Ovary (tissue), 9 donors: ENCODE results near the gene OR2L8. TPM values are rescaled to one million over a fixed set of nuclear protein-coding genes. Genes with fewer than 3 reads are reported as not detected.

ENCODE experiments used
- DNase-seq, 5 donors: peaks; one replicate each; pipeline ENCODE4 v3.0.0-alpha.2; 2019 to 2020
- H3K27ac ChIP-seq, 2 donors: fragments of 200-600 bp; one replicate each; pipeline versions ENCODE4 v1.5.1 to v1.8.0; 2019 to 2022
- H3K27me3 ChIP-seq: fragments of 200-600 bp; one replicate; pipeline ENCODE4 v1.8.0; 2022
- H3K36me3 ChIP-seq: fragments of 200-600 bp; sonication (generic); one replicate; pipeline ENCODE4 v1.5.1; 2019
- H3K4me1 ChIP-seq: one replicate; pipeline ENCODE4 v1.8.1; 2013; ENCODE audit warnings: mild to moderate bottlenecking, moderate library complexity; ENCODE audit not compliant: insufficient read depth
- H3K4me3 ChIP-seq: fragments of 200-600 bp; sonication (generic); one replicate; pipeline ENCODE4 v1.5.1; 2017
- H3K9me3 ChIP-seq, 2 donors: fragments of 200-600 bp in 1 of 2; sonication (generic) in 1 of 2; one replicate each; pipeline versions ENCODE4 v1.5.1 to v1.8.1; 2013 to 2019; ENCODE audit warnings: mild to moderate bottlenecking in 1 of 2, moderate library complexity in 1 of 2
- EP300 ChIP-seq: sonication (generic); formaldehyde crosslinking; IDR thresholded peaks from one replicate; pipeline ENCODE4 v1.6.1; 2017; ENCODE audit warnings: antibody characterized with exemption
- POLR2A ChIP-seq: fragments of 450-650 bp; IDR thresholded peaks from one replicate; pipeline ENCODE4 v1.6.1; 2017; ENCODE audit warnings: antibody characterized with exemption, mild to moderate bottlenecking, moderate library complexity
- WGBS, 3 donors: extraction: QIAGEN DNeasy Blood & Tissue Kit in 1 of 3; methylation state at CpG; one replicate each; pipeline versions ENCODE4 v1.1.5 to v1.1.7; 2013 to 2017; 5-methylcytosine and 5-hydroxymethylcytosine counted together
- intact Hi-C, 4 donors: fragments of 100-400 bp; cut with DNase I; formaldehyde crosslinking; loops; one replicate each; pipeline versions ENCODE4 v1.11.0 to v1.15.1; 2022 to 2023
- polyA plus RNA-seq, 2 donors: library from polyadenylated mRNA; stranded (reverse); fragments of 200-250 nt in 1 of 2; fragments of 350-450 nt in 1 of 2; fragmentation: Illumina TruSeq in 1 of 2; extraction: RNeasy Lipid Tissue Mini Kit (QIAGEN cat#74804) in 1 of 2; gene quantifications; one replicate each; pipeline ENCODE4 v1.2.3, GENCODE V29; 2013 to 2014
- small RNA-seq: library from RNA; depleted of rRNA; stranded (forward); fragments of <200 nt; gene quantifications from one replicate; pipeline ENCODE3, GENCODE V24; 2016
- total RNA-seq, 7 donors: library from RNA; depleted of rRNA in 2 of 7; stranded (reverse); fragments of >200 nt in 2 of 7; fragmentation: NEBNext Ultra II Directional in 3 of 7; extraction: Animal tissue kit (Norgen Biotek cat#: 25700) in 3 of 7; gene quantifications; one replicate each; pipeline versions ENCODE4 v1.1.0 to v1.2.4, GENCODE V29; 2016 to 2023
- TF ChIP-seq, protein P1 (sequence below), 3 donors: fragments of 450-650 bp in 2 of 3; fragments of 200-600 bp in 1 of 3; IDR thresholded peaks; one replicate each; pipeline versions ENCODE4 v1.5.1 to v1.8.0; 2016 to 2022; ENCODE audit warnings: antibody characterized with exemption in 3 of 3, mild to moderate bottlenecking in 1 of 3
- donor health status: DM: no; HTN: no; CAD: no; lungs with moderate emphysema.
- donor health status: DM: no; HTN: no; CAD: no.
- donor health status: Bipolar disorder and iron deficiency.
- donor health status: DM: yes; HTN: yes; CAD: no.
- donor health status: DM: no; HTN: no; CAD: no.
- donor health status: DM: yes; HTN: yes; CAD: no.

Gene OR2L8
- total and polyA plus RNA-seq, 9 donors, result 0.34 TPM; not detected in 8

- no peak overlapping the region for H3K4me3 ChIP-seq
- intact Hi-C loops, result no loop called here
- no peaks in the 10 kb centered on the region for H3K4me1 ChIP-seq
- DNase-seq, result no peak
- WGBS, 3 donors, result 56 to 63% (median 61%) methylated on average over 2 of the region's 2 CpGs
- H3K27ac ChIP-seq, result no peak overlapping the region
- no peaks in the 10 kb centered on the region for H3K9me3 ChIP-seq
- H3K36me3 ChIP-seq, result no peaks in the 10 kb centered on the region
- H3K27me3 ChIP-seq, result no peaks in the 10 kb centered on the region
- TF ChIP-seq POLR2A (no peak), EP300 (no peak)
- TF ChIP-seq, protein P1, sequence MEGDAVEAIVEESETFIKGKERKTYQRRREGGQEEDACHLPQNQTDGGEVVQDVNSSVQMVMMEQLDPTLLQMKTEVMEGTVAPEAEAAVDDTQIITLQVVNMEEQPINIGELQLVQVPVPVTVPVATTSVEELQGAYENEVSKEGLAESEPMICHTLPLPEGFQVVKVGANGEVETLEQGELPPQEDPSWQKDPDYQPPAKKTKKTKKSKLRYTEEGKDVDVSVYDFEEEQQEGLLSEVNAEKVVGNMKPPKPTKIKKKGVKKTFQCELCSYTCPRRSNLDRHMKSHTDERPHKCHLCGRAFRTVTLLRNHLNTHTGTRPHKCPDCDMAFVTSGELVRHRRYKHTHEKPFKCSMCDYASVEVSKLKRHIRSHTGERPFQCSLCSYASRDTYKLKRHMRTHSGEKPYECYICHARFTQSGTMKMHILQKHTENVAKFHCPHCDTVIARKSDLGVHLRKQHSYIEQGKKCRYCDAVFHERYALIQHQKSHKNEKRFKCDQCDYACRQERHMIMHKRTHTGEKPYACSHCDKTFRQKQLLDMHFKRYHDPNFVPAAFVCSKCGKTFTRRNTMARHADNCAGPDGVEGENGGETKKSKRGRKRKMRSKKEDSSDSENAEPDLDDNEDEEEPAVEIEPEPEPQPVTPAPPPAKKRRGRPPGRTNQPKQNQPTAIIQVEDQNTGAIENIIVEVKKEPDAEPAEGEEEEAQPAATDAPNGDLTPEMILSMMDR (IDR thresholded peaks at IDR 0.05), result no peak
These were observed 44.3 kb downstream of the OR2L8 start for GRCh38 chr1:247992986-247993385.

GRCh38 chr1:247998811-247999210 is 50.2 kb downstream of the OR2L8 start:
- no peak for TF ChIP-seq EP300
- no peak for TF ChIP-seq POLR2A
- TF ChIP-seq, protein P1 (IDR thresholded peaks at IDR 0.05), result no peak
- 31 to 50% (median 37%) methylated on average over 2 of the region's 2 CpGs for WGBS, 3 donors
- Histone ChIP-seq H3K27ac (no peak overlapping the region), H3K4me3 (no peak overlapping the region), H3K27me3 (no peaks in the 10 kb centered on the region), H3K4me1 (no peaks in the 10 kb centered on the region), H3K36me3 (no peaks in the 10 kb centered on the region), H3K9me3 (no peaks in the 10 kb centered on the region)
- intact Hi-C loops, result no loop called here
- no peak for DNase-seq

Small RNA genes lying within 50 kb of the gene (small RNA-seq; reads per million reads assigned to genes)
- not detected for gene RF00019

Other genes starting within 250 kb of the OR2L8 start
- gene OR6F1, start 232.2 kb upstream of the OR2L8 start, total RNA-seq, result not detected
- not detected for gene OR6F1, start 232.2 kb upstream of the OR2L8 start, polyA plus RNA-seq
- gene OR14K1, start 210.2 kb upstream of the OR2L8 start, total RNA-seq, result not detected
- not detected for gene OR14K1, start 210.2 kb upstream of the OR2L8 start, polyA plus RNA-seq
- gene OR14A2, start 200.7 kb upstream of the OR2L8 start, total RNA-seq, result not detected
- not detected for gene OR14A2, start 200.7 kb upstream of the OR2L8 start, polyA plus RNA-seq
- gene OR1C1, start 188.3 kb upstream of the OR2L8 start, total RNA-seq, result not detected
- not detected for gene OR1C1, start 188.3 kb upstream of the OR2L8 start, polyA plus RNA-seq
- not detected for gene OR14A16, start 124.7 kb upstream of the OR2L8 start, total RNA-seq
- gene OR14A16, start 124.7 kb upstream of the OR2L8 start, polyA plus RNA-seq, result not detected
- not detected for gene OR11L1, start 107.0 kb upstream of the OR2L8 start, total RNA-seq
- gene OR11L1, start 107.0 kb upstream of the OR2L8 start, polyA plus RNA-seq, result not detected
- 1 to 10 TPM in 1 of 7 donors, under 1 TPM in 6; 0.13 to 3.2 (median 0.41) TPM for gene TRIM58, start 91.7 kb upstream of the OR2L8 start, total RNA-seq
- gene TRIM58, start 91.7 kb upstream of the OR2L8 start, polyA plus RNA-seq, result under 1 TPM; 0.13 to 0.35 TPM
- gene OR2W3, start 53.3 kb upstream of the OR2L8 start, total RNA-seq, result under 1 TPM in 2 of 7 donors, not detected in 5; 0.25 to 0.46 TPM
- gene OR2W3, start 53.3 kb upstream of the OR2L8 start, polyA plus RNA-seq, result under 1 TPM in 1 of 2 donors, not detected in 1; 0.22 TPM
- gene OR2T8, start 28.6 kb upstream of the OR2L8 start, total RNA-seq, result not detected
- not detected for gene OR2T8, start 28.6 kb upstream of the OR2L8 start, polyA plus RNA-seq
- gene OR2AJ1, start 24.0 kb upstream of the OR2L8 start, total RNA-seq, result not detected
- not detected for gene OR2AJ1, start 24.0 kb upstream of the OR2L8 start, polyA plus RNA-seq
- gene OR2AK2, start 16.4 kb downstream of the OR2L8 start, total RNA-seq, result under 1 TPM in 2 of 7 donors, not detected in 5; 0.36 to 0.80 TPM
- not detected for gene OR2AK2, start 16.4 kb downstream of the OR2L8 start, polyA plus RNA-seq
- gene OR2L5, start 64.8 kb downstream of the OR2L8 start, total RNA-seq, result under 1 TPM in 1 of 7 donors, not detected in 6; 0.23 TPM
- gene OR2L5, start 64.8 kb downstream of the OR2L8 start, polyA plus RNA-seq, result not detected
- under 1 TPM in 5 of 7 donors, not detected in 2; 0.08 to 0.69 (median 0.17) TPM for gene OR2L2, start 81.2 kb downstream of the OR2L8 start, total RNA-seq
- under 1 TPM in 1 of 2 donors, not detected in 1; 0.12 TPM for gene OR2L2, start 81.2 kb downstream of the OR2L8 start, polyA plus RNA-seq
- under 1 TPM in 4 of 7 donors, not detected in 3; 0.08 to 0.24 (median 0.16) TPM for gene OR2L3, start 98.0 kb downstream of the OR2L8 start, total RNA-seq
- not detected for gene OR2L3, start 98.0 kb downstream of the OR2L8 start, polyA plus RNA-seq
- under 1 TPM in 3 of 7 donors, not detected in 4; 0.24 to 0.34 (median 0.25) TPM for gene OR2L13, start 146.3 kb downstream of the OR2L8 start, total RNA-seq
- under 1 TPM; 0.04 to 0.13 TPM for gene OR2L13, start 146.3 kb downstream of the OR2L8 start, polyA plus RNA-seq
- not detected for gene OR2M5, start 196.3 kb downstream of the OR2L8 start, total RNA-seq
- gene OR2M5, start 196.3 kb downstream of the OR2L8 start, polyA plus RNA-seq, result not detected
- gene OR2M2, start 226.0 kb downstream of the OR2L8 start, total RNA-seq, result not detected
- gene OR2M2, start 226.0 kb downstream of the OR2L8 start, polyA plus RNA-seq, result not detected
- gene OR2M3, start 248.4 kb downstream of the OR2L8 start, total RNA-seq, result under 1 TPM in 1 of 7 donors, not detected in 6; 0.11 TPM
- gene OR2M3, start 248.4 kb downstream of the OR2L8 start, polyA plus RNA-seq, result not detected